ENCODE data around the gene OR8B4. TPM values are rescaled to one million over a fixed set of nuclear protein-coding genes. Genes with fewer than 3 reads are reported as not detected.
"Not testable (repeated sequence)": the region's sequence is repeated elsewhere in the genome, so short reads cannot be mapped to it uniquely, and the experiment has no call there.

OR8B4 gene
- total RNA-seq, 5 donors from 2014 or later (not counting 1 experiment from before 2014, with no cell fraction given) = not detected

- no peaks in the 10 kb centered on the region for H3K4me1 Mint-ChIP-seq
- ATAC-seq (replicated peaks in 1 of 4) (no peak), DNase-seq (no peak)
- Histone ChIP-seq H3K27ac (ENCODE audit: low read length) (no peak overlapping the region), H3K4me1 (ENCODE audit: control insufficient read depth in 1 of 2, extremely low read depth in 1 of 2, insufficient read depth in 2 of 2, low read length in 2 of 2) (no peaks in the 10 kb centered on the region), H3K9me3 (no peaks in the 10 kb centered on the region), H3K4me3 (ENCODE audit: control insufficient read depth in 1 of 2, extremely low read depth in 1 of 2, low read length in 1 of 2) (no peak overlapping the region), H3K36me3 (ENCODE audit: control insufficient read depth in 2 of 2, extremely low read depth in 1 of 2, insufficient read depth in 1 of 2, low read length in 1 of 2) (no peaks in the 10 kb centered on the region), H3K27me3 (replicated peaks in 1 of 2; ENCODE audit: control insufficient read depth in 2 of 2, extremely low read depth in 1 of 2, insufficient read depth in 2 of 2, low read length in 1 of 2) (peaks cover 4 to 13% of the 10 kb centered on the region in 2 experiments)
- no peaks in the 10 kb centered on the region for H3K36me3 Mint-ChIP-seq
- WGBS (ENCODE audit: insufficient coverage) = 75% methylated on average over 2 of the region's 4 CpGs
- peaks cover 0 to 4% (median 0%) of the 10 kb centered on the region in 3 donors for H3K9me3 Mint-ChIP-seq
- POLR2A ChIA-PET = no interaction called here
- H3K27ac Mint-ChIP-seq = no peak overlapping the region
- CTCF ChIA-PET = interaction anchor here in 1 of 2 donors (0.6 kb wide), 1 partner anchor 72 kb away, joined by 4 read pairs; no protein-coding TSS in a partner anchor
- no peak overlapping the region for H3K4me3 Mint-ChIP-seq
- H3K27me3 Mint-ChIP-seq = peaks cover 6 to 30% of the 10 kb centered on the region in 2 donors
These were observed 3.6 kb downstream of the OR8B4 start for GRCh38 chr11:124421043-124421442.

- peaks cover 4 to 8% of the 10 kb centered on the region in 2 experiments for H3K27me3 ChIP-seq (replicated peaks in 1 of 2; ENCODE audit: control insufficient read depth in 2 of 2, extremely low read depth in 1 of 2, insufficient read depth in 2 of 2, low read length in 1 of 2)
- CTCF ChIA-PET = interaction anchor here (0.7 to 1.4 kb wide), 7 partner anchors 13 to 473 kb away, joined by 3 to 12 read pairs (median 5); no protein-coding TSS in a partner anchor
- H3K36me3 ChIP-seq (ENCODE audit: control insufficient read depth in 2 of 2, extremely low read depth in 1 of 2, insufficient read depth in 1 of 2, low read length in 1 of 2) = no peaks in the 10 kb centered on the region
- no CpG with 5 or more reads among the region's 5 CpGs for WGBS (ENCODE audit: insufficient coverage)
- no peaks in the 10 kb centered on the region for H3K36me3 Mint-ChIP-seq
- no peak overlapping the region for H3K27ac Mint-ChIP-seq
- POLR2A ChIA-PET = no interaction called here
- no peaks in the 10 kb centered on the region for H3K9me3 ChIP-seq
- ATAC-seq (replicated peaks in 1 of 4) (no peak), DNase-seq (peak in 1 of 35 experiments; percentile 31)
- H3K9me3 Mint-ChIP-seq = peaks cover 0 to 4% (median 0%) of the 10 kb centered on the region in 3 donors
- no peaks in the 10 kb centered on the region for H3K4me1 ChIP-seq (ENCODE audit: control insufficient read depth in 1 of 2, extremely low read depth in 1 of 2, insufficient read depth in 2 of 2, low read length in 2 of 2)
- no peak overlapping the region for H3K27ac ChIP-seq (ENCODE audit: low read length)
- H3K27me3 Mint-ChIP-seq = peaks cover 4 to 19% of the 10 kb centered on the region in 2 donors
- no peaks in the 10 kb centered on the region for H3K4me1 Mint-ChIP-seq
- H3K4me3 ChIP-seq (ENCODE audit: control insufficient read depth in 1 of 2, extremely low read depth in 1 of 2, low read length in 1 of 2) = no peak overlapping the region
- H3K4me3 Mint-ChIP-seq = no peak overlapping the region
These were observed 9.2 kb downstream of the OR8B4 start for GRCh38 chr11:124415356-124415923.

- H3K9me3 ChIP-seq = no peaks in the 10 kb centered on the region
- H3K27ac ChIP-seq (ENCODE audit: low read length) = no peak overlapping the region
- no peak for DNase-seq
- CTCF ChIA-PET = no interaction called here
- no peaks in the 10 kb centered on the region for H3K36me3 ChIP-seq (ENCODE audit: control insufficient read depth in 2 of 2, extremely low read depth in 1 of 2, insufficient read depth in 1 of 2, low read length in 1 of 2)
- 78% methylated on average over 3 of the region's 7 CpGs for WGBS (ENCODE audit: insufficient coverage)
- H3K27me3 Mint-ChIP-seq = peaks cover 1 to 39% of the 10 kb centered on the region in 2 donors
- H3K4me1 Mint-ChIP-seq = peaks cover 0 to 5% (median 0%) of the 10 kb centered on the region in 3 donors
- POLR2A ChIA-PET = no interaction called here
- H3K27ac Mint-ChIP-seq = no peak overlapping the region
- peaks cover 0 to 5% of the 10 kb centered on the region in 2 experiments for H3K27me3 ChIP-seq (replicated peaks in 1 of 2; ENCODE audit: control insufficient read depth in 2 of 2, extremely low read depth in 1 of 2, insufficient read depth in 2 of 2, low read length in 1 of 2)
- H3K4me3 Mint-ChIP-seq = no peak overlapping the region
- H3K4me1 ChIP-seq (ENCODE audit: control insufficient read depth in 1 of 2, extremely low read depth in 1 of 2, insufficient read depth in 2 of 2, low read length in 2 of 2) = no peaks in the 10 kb centered on the region
- H3K4me3 ChIP-seq (ENCODE audit: control insufficient read depth in 1 of 2, extremely low read depth in 1 of 2, low read length in 1 of 2) = no peak overlapping the region
- no peaks in the 10 kb centered on the region for H3K9me3 Mint-ChIP-seq
- ATAC-seq (replicated peaks in 1 of 4) = no peak
- H3K36me3 Mint-ChIP-seq = no peaks in the 10 kb centered on the region
These were observed 14.8 kb downstream of the OR8B4 start for GRCh38 chr11:124409906-124410305.

GRCh38 chr11:124405581-124405980 is 19.1 kb downstream of the OR8B4 start:
- no peaks in the 10 kb centered on the region for H3K9me3 Mint-ChIP-seq
- Histone ChIP-seq H3K4me1 (ENCODE audit: control insufficient read depth in 1 of 2, extremely low read depth in 1 of 2, insufficient read depth in 2 of 2, low read length in 2 of 2) (no peaks in the 10 kb centered on the region), H3K4me3 (ENCODE audit: control insufficient read depth in 1 of 2, extremely low read depth in 1 of 2, low read length in 1 of 2) (no peak overlapping the region), H3K9me3 (no peaks in the 10 kb centered on the region), H3K27me3 (replicated peaks in 1 of 2; ENCODE audit: control insufficient read depth in 2 of 2, extremely low read depth in 1 of 2, insufficient read depth in 2 of 2, low read length in 1 of 2) (no peaks in the 10 kb centered on the region), H3K36me3 (ENCODE audit: control insufficient read depth in 2 of 2, extremely low read depth in 1 of 2, insufficient read depth in 1 of 2, low read length in 1 of 2) (no peaks in the 10 kb centered on the region), H3K27ac (ENCODE audit: low read length) (no peak overlapping the region)
- ATAC-seq (replicated peaks in 1 of 4) (no peak), DNase-seq (no peak)
- H3K4me3 Mint-ChIP-seq = no peak overlapping the region
- H3K36me3 Mint-ChIP-seq = no peaks in the 10 kb centered on the region
- no peak overlapping the region for H3K27ac Mint-ChIP-seq
- 100% methylated on average over 1 of the region's 2 CpGs for WGBS (ENCODE audit: insufficient coverage)
- H3K27me3 Mint-ChIP-seq = peaks cover 1 to 26% of the 10 kb centered on the region in 2 donors
- ChIA-PET CTCF (no interaction called here), POLR2A (no interaction called here)
- peaks cover 0 to 5% (median 2%) of the 10 kb centered on the region in 3 donors for H3K4me1 Mint-ChIP-seq

- CTCF ChIA-PET = interaction anchor here in 1 of 2 donors (1.2 kb wide), 1 partner anchor 13 kb away, joined by 3 read pairs; no protein-coding TSS in a partner anchor
- H3K4me3 Mint-ChIP-seq; H3K36me3 ChIP-seq (ENCODE audit: control insufficient read depth in 2 of 2, extremely low read depth in 1 of 2, insufficient read depth in 1 of 2, low read length in 1 of 2); H3K27ac Mint-ChIP-seq; POLR2A ChIA-PET; H3K36me3 Mint-ChIP-seq; H3K9me3 Mint-ChIP-seq; H3K4me1 ChIP-seq (ENCODE audit: control insufficient read depth in 1 of 2, extremely low read depth in 1 of 2, insufficient read depth in 2 of 2, low read length in 2 of 2); H3K4me3 ChIP-seq (ENCODE audit: control insufficient read depth in 1 of 2, extremely low read depth in 1 of 2, low read length in 1 of 2); DNase-seq; H3K27me3 ChIP-seq (replicated peaks in 1 of 2; ENCODE audit: control insufficient read depth in 2 of 2, extremely low read depth in 1 of 2, insufficient read depth in 2 of 2, low read length in 1 of 2); H3K27ac ChIP-seq (ENCODE audit: low read length); H3K4me1 Mint-ChIP-seq; H3K9me3 ChIP-seq; ATAC-seq (replicated peaks in 1 of 4): not testable (repeated sequence)
- peaks cover 0 to 13% of the 10 kb centered on the region in 2 donors for H3K27me3 Mint-ChIP-seq
- no CpG with 5 or more reads among the region's 27 CpGs for WGBS (ENCODE audit: insufficient coverage)
These were observed 21.5 kb downstream of the OR8B4 start for GRCh38 chr11:124403186-124403585.

- Mint-ChIP-seq H3K4me3 (no peak overlapping the region), H3K27ac (no peak overlapping the region), H3K27me3 (peaks cover 0 to 11% of the 10 kb centered on the region in 2 donors), H3K4me1 (peaks cover 0 to 5% (median 2%) of the 10 kb centered on the region in 3 donors), H3K9me3 (no peaks in the 10 kb centered on the region), H3K36me3 (no peaks in the 10 kb centered on the region)
- ChIA-PET CTCF (interaction anchor here (0.5 to 1.2 kb wide), 3 partner anchors 13 to 361 kb away, joined by 3 to 4 read pairs (median 3); no protein-coding TSS in a partner anchor), POLR2A (interaction anchor here in 1 of 2 donors (0.6 kb wide), 1 partner anchor 181 kb away, joined by 3 read pairs; no protein-coding TSS in a partner anchor)
- Histone ChIP-seq H3K27ac (ENCODE audit: low read length) (no peak overlapping the region), H3K27me3 (replicated peaks in 1 of 2; ENCODE audit: control insufficient read depth in 2 of 2, extremely low read depth in 1 of 2, insufficient read depth in 2 of 2, low read length in 1 of 2) (no peaks in the 10 kb centered on the region), H3K4me1 (ENCODE audit: control insufficient read depth in 1 of 2, extremely low read depth in 1 of 2, insufficient read depth in 2 of 2, low read length in 2 of 2) (no peaks in the 10 kb centered on the region), H3K36me3 (ENCODE audit: control insufficient read depth in 2 of 2, extremely low read depth in 1 of 2, insufficient read depth in 1 of 2, low read length in 1 of 2) (no peaks in the 10 kb centered on the region), H3K9me3 (no peaks in the 10 kb centered on the region), H3K4me3 (ENCODE audit: control insufficient read depth in 1 of 2, extremely low read depth in 1 of 2, low read length in 1 of 2) (no peak overlapping the region)
- peak in 23 of 35 experiments; percentile 2 to 50 (median 10) for DNase-seq
- WGBS (ENCODE audit: insufficient coverage) = no CpG with 5 or more reads among the region's 8 CpGs
- no peak for ATAC-seq (replicated peaks in 1 of 4)
These were observed 22.2 kb downstream of the OR8B4 start for GRCh38 chr11:124402326-124402922.

Measured in T-cell (primary cell).